DOHH2 (cell line): ENCODE results near the gene GAS7.
"Not testable (repeated sequence)": the region's sequence is repeated elsewhere in the genome, so short reads cannot be mapped to it uniquely, and the experiment has no call there.

ENCODE experiments used
- H3F3A ChIP-seq: fragments of 200-600 bp; sonication (generic), shearing (Covaris generic); 2 replicates; pipeline ENCODE4 v1.6.0; 2016; ENCODE audit warnings: antibody characterized with exemption, mild to moderate bottlenecking; ENCODE audit not compliant: control insufficient read depth, insufficient read depth
- H3K27ac ChIP-seq: fragments of 200-600 bp; sonication (generic); 2 replicates; pipeline ENCODE4 v1.5.1; 2014; ENCODE audit warnings: low read depth, mild to moderate bottlenecking, low read length, moderate library complexity
- H3K27me3 ChIP-seq: fragments of 200-600 bp; sonication (generic); 2 replicates; pipeline ENCODE4 v1.6.1; 2014; ENCODE audit warnings: mild to moderate bottlenecking, low read length, mixed read lengths; ENCODE audit not compliant: control insufficient read depth
- H3K36me3 ChIP-seq: fragments of 200-600 bp; sonication (generic); 2 replicates; pipeline ENCODE4 v1.6.1; 2014; ENCODE audit warnings: mild to moderate bottlenecking, low read length, moderate library complexity, mixed read lengths; ENCODE audit not compliant: control insufficient read depth
- H3K4me1 ChIP-seq: fragments of 200-600 bp; sonication (generic); 2 replicates; pipeline ENCODE4 v1.6.1; 2014; ENCODE audit warnings: mild to moderate bottlenecking, low read length, mixed read lengths; ENCODE audit not compliant: control insufficient read depth
- H3K4me2 ChIP-seq: fragments of 200-600 bp; sonication (generic); 2 replicates; pipeline ENCODE4 v1.6.0; 2014; ENCODE audit warnings: mild to moderate bottlenecking, low read length, moderate library complexity
- H3K4me3 ChIP-seq: fragments of 200-600 bp; sonication (generic); 2 replicates; pipeline ENCODE4 v1.5.1; 2014; ENCODE audit warnings: mild to moderate bottlenecking, low read length, mixed read lengths
- H3K79me2 ChIP-seq: fragments of 200-600 bp; sonication (generic); 2 replicates; pipeline ENCODE4 v1.6.1; 2014; ENCODE audit warnings: mild to moderate bottlenecking, low read length, mixed read lengths; ENCODE audit not compliant: control insufficient read depth
- H3K9me2 ChIP-seq: fragments of 200-600 bp; sonication (generic); replicated peaks from 2 replicates; pipeline ENCODE4 v1.6.1; 2014; ENCODE audit warnings: mild to moderate bottlenecking, low read length, mixed read lengths; ENCODE audit not compliant: control insufficient read depth
- H3K9me3 ChIP-seq: fragments of 200-600 bp; sonication (generic); 2 replicates; pipeline ENCODE4 v1.6.1; 2014; ENCODE audit warnings: antibody characterized with exemption, low read length, mixed read lengths; ENCODE audit not compliant: control insufficient read depth, insufficient read depth
- H4K20me1 ChIP-seq: fragments of 200-600 bp; sonication (generic); 2 replicates; pipeline ENCODE4 v1.6.0; 2014; ENCODE audit warnings: low read depth, mild to moderate bottlenecking, antibody characterized with exemption, low read length, moderate library complexity; ENCODE audit not compliant: control insufficient read depth, insufficient read depth
- EZH2phosphoT487 ChIP-seq: fragments of 200-600 bp; sonication (generic); IDR thresholded peaks from 2 replicates; pipeline ENCODE4 v1.6.1; 2017; ENCODE audit warnings: borderline replicate concordance, mild to moderate bottlenecking, antibody characterized with exemption, low read length, moderate library complexity, mixed read lengths
- TF ChIP-seq, protein P1 (sequence below): fragments of 200-600 bp; sonication (generic); IDR thresholded peaks from one replicate; pipeline ENCODE4 v1.5.1; 2014; ENCODE audit warnings: antibody characterized with exemption, mild to moderate bottlenecking, low read depth, low read length; ENCODE audit not compliant: poor library complexity, severe bottlenecking

GAS7 gene

DNA sequence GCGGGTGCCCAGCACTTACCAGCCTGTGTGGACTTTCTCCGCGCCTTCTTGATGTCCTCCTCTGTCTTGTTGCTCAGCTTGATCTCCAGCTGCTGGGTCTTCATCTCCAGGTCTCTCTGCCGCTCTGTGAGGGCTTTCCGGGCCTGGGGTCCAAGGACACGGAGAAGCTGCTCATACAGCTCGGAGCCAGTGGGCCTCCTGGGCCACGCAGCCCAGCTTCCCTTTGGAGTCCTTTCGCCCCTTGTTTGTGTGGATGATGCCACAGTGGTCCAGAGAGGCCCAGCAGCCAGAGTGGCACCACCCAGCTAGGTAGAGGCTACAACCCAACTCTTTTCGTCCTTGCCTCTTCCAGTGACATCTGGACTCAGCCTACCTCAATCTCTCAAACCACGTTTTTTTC lies 272.9 kb downstream of the GAS7 start:
- Histone ChIP-seq H3K4me3 (no peak overlapping the region), H3F3A (no peaks in the 10 kb centered on the region), H3K4me1 (no peaks in the 10 kb centered on the region), H3K9me2 (no peaks in the 10 kb centered on the region), H3K4me2 (no peak overlapping the region), H3K79me2 (no peaks in the 10 kb centered on the region), H3K9me3 (no peaks in the 10 kb centered on the region), H3K36me3 (no peaks in the 10 kb centered on the region), H4K20me1 (no peaks in the 10 kb centered on the region), H3K27ac (no peak overlapping the region), H3K27me3 (no peaks in the 10 kb centered on the region)
- TF ChIP-seq, protein P1, sequence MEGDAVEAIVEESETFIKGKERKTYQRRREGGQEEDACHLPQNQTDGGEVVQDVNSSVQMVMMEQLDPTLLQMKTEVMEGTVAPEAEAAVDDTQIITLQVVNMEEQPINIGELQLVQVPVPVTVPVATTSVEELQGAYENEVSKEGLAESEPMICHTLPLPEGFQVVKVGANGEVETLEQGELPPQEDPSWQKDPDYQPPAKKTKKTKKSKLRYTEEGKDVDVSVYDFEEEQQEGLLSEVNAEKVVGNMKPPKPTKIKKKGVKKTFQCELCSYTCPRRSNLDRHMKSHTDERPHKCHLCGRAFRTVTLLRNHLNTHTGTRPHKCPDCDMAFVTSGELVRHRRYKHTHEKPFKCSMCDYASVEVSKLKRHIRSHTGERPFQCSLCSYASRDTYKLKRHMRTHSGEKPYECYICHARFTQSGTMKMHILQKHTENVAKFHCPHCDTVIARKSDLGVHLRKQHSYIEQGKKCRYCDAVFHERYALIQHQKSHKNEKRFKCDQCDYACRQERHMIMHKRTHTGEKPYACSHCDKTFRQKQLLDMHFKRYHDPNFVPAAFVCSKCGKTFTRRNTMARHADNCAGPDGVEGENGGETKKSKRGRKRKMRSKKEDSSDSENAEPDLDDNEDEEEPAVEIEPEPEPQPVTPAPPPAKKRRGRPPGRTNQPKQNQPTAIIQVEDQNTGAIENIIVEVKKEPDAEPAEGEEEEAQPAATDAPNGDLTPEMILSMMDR, result no peak

DNA sequence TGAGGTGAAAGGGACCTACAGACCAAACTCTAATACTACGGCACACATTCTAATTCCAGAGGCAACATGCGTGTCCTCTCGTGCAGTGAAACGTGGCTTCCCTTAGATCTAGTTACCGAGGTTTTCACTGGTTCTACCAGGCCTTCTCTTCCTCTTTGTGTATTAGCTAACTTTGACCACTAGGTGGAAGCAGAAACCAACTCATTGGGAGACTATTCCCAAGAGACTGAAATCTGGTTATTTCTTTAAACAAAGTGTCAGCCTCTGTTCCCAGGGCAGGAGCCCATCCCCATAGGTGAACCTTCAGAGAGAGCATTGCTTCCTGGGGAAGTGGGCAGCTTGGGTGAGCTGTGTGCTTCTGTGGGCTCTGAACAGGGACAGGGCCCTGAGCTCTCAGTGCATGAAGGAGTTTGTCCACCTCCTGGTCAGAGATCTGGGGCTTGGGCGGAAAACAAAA lies 273.6 kb downstream of the GAS7 start:
- TF ChIP-seq EZH2phosphoT487, result no peak
- TF ChIP-seq, protein P1, result peak; percentile 76
- H3K79me2 ChIP-seq, result no peaks in the 10 kb centered on the region
- no peaks in the 10 kb centered on the region for H3K36me3 ChIP-seq

DNA sequence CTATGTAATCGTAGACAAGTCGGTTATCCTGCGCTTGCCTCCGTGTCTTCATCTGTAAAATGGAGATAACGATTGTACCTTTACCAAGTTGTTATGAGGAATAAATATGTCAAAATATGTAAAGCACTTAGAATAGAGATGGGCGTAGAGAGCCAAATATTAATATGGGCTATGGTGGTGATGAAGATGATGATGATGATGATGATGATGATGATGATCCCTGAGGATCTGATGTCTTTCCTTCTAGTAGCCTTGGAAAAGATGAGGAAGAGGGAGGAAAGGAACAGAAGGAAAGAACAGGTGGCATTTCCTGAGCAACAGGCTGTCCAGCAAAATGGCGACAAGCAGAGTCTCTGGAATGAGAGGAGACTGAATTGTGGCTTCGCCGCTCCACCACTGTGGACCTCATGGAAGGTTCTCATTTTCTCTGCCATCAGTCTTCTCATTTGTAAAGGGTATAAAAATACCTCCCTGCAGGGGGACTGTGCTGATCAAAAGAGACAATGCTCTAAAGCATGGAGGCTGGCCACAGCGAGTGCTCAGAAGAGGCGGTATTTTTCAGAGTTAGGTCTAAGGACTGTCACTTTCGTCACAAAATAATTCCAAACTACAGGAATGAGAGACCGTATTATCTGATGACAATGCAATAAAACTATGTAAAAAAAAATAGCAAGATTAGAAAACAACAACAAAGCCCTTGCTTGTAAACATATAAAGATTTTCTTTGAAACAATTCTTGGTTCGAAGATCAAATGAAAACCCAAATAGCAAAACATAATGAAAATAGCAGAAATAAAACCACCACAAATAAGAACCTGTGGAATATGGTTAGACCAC lies 276.2 kb downstream of the GAS7 start:
- Histone ChIP-seq H3K9me2 (no peaks in the 10 kb centered on the region), H3K27me3 (no peaks in the 10 kb centered on the region), H3K4me3 (no peak overlapping the region), H3K27ac (no peak overlapping the region), H3F3A (no peaks in the 10 kb centered on the region), H3K4me1 (no peaks in the 10 kb centered on the region), H3K4me2 (no peak overlapping the region), H3K9me3 (no peaks in the 10 kb centered on the region), H3K79me2 (no peaks in the 10 kb centered on the region), H3K36me3 (no peaks in the 10 kb centered on the region), H4K20me1 (no peaks in the 10 kb centered on the region)
- TF ChIP-seq, protein P1, result no peak
- no peak for TF ChIP-seq EZH2phosphoT487

More for the DNA sequence above, 273.6 kb downstream of the GAS7 start:
- H3K27me3 ChIP-seq, result no peaks in the 10 kb centered on the region
- no peak overlapping the region for H3K4me3 ChIP-seq
- H3K27ac ChIP-seq, result no peak overlapping the region
- H3F3A ChIP-seq, result no peaks in the 10 kb centered on the region
- no peaks in the 10 kb centered on the region for H4K20me1 ChIP-seq
- H3K9me2 ChIP-seq, result no peaks in the 10 kb centered on the region
- no peaks in the 10 kb centered on the region for H3K4me1 ChIP-seq
- H3K9me3 ChIP-seq, result no peaks in the 10 kb centered on the region
- H3K4me2 ChIP-seq, result no peak overlapping the region

DNA sequence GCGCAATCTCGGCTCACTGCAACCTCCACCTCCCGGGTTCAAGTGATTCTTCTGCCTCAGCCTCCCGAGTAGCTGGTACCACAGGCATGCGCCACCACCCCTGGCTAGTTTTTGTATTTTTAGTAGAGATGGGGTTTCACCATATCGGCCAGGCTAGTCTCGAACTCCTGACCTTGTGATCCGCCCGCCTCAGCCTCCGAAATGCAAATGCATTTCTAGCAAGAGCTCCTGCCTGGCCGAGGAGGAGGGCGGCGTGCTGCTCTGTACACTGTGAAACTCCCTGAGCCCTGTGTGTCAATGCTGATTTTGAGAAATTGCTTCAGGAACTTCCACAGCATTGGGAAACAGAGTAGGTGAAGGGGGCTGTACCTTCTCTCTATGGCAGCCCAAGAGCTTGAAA lies 277.2 kb downstream of the GAS7 start:
- not testable (repeated sequence) for H3F3A ChIP-seq, H3K27me3 ChIP-seq, H3K27ac ChIP-seq, H3K36me3 ChIP-seq, H3K4me2 ChIP-seq, H3K9me3 ChIP-seq, H3K4me3 ChIP-seq, H3K79me2 ChIP-seq, H3K9me2 ChIP-seq, H3K4me1 ChIP-seq, H4K20me1 ChIP-seq
